H1 (cell line): Measurements from ENCODE around the gene RHBDD1. TPM values are rescaled to one million over a fixed set of nuclear protein-coding genes. Genes with fewer than 3 reads are reported as not detected.

Source experiments
- CTCF ChIA-PET: fragments of 300-600 bp; sonication (Branson Sonifier 250); formaldehyde crosslinking; loops from one replicate; lab custom pipeline; 2021; ENCODE audit not compliant: partially characterized antibody; lab: Charles Lee
- POLR2A ChIA-PET: fragments of 300-600 bp; sonication (Branson Sonifier 250); formaldehyde crosslinking; loops from one replicate; lab custom pipeline; 2021; ENCODE audit warnings: inconsistent platforms; ENCODE audit not compliant: partially characterized antibody; lab: Charles Lee
- DNase-seq, 2 experiments: peaks; one replicate each; pipeline versions ENCODE4 v3.0.0 to v3.0.0-alpha.2; 2010 to 2022; ENCODE audit warnings: low spot score in 2 of 2, low read depth in 1 of 2, mixed read lengths in 1 of 2
- FAIRE-seq: peaks from 2 replicates; lab custom pipeline; 2011; peaks lifted over from hg19 to GRCh38; lab: Jason Lieb, UNC
- H2AFZ ChIP-seq: 2 replicates; pipeline ENCODE4 v1.8.1; 2012; ENCODE audit warnings: low read length, inconsistent platforms
- H2AK5ac ChIP-seq: 2 replicates; pipeline ENCODE4 v1.6.1; 2013; ENCODE audit warnings: low read depth, low read length
- H2BK120ac ChIP-seq: replicated peaks from 2 replicates; pipeline ENCODE3; 2013; ENCODE audit warnings: low read depth, low read length, inconsistent platforms
- H2BK12ac ChIP-seq: 2 replicates; pipeline ENCODE4 v1.6.1; 2013; ENCODE audit warnings: low read depth, low read length
- H2BK15ac ChIP-seq: 2 replicates; pipeline ENCODE4 v1.6.1; 2013; ENCODE audit warnings: low read length
- H2BK20ac ChIP-seq: 2 replicates; pipeline ENCODE4 v1.6.1; 2013; ENCODE audit warnings: low read length
- H2BK5ac ChIP-seq: 2 replicates; pipeline ENCODE4 v1.6.1; 2013; ENCODE audit warnings: low read depth, low read length
- H3K14ac ChIP-seq: 2 replicates; pipeline ENCODE4 v1.6.1; 2013; ENCODE audit warnings: inconsistent platforms; ENCODE audit not compliant: insufficient read length
- H3K18ac ChIP-seq: 2 replicates; pipeline ENCODE4 v1.6.1; 2013; ENCODE audit warnings: low read length; ENCODE audit errors: extremely low read depth
- H3K23ac ChIP-seq: 2 replicates; pipeline ENCODE4 v1.6.1; 2013; ENCODE audit warnings: inconsistent platforms; ENCODE audit not compliant: insufficient read length
- H3K23me2 ChIP-seq: 2 replicates; pipeline ENCODE4 v1.6.1; 2013; ENCODE audit warnings: low read depth, low read length
- H3K27ac ChIP-seq: 2 replicates; pipeline ENCODE4 v1.6.1; 2011; ENCODE audit warnings: low read depth, low read length, inconsistent platforms
- H3K27me3 ChIP-seq, 4 experiments: replicated peaks in 1 of 4; 1 replicate in 1 of 4; 2 replicates in 3 of 4; pipeline versions ENCODE4 v1.6.1 to v1.8.1; 2011 to 2013; ENCODE audit warnings: low read length in 3 of 4, mild to moderate bottlenecking in 3 of 4, inconsistent platforms in 2 of 4, mixed read lengths in 2 of 4, moderate library complexity in 1 of 4; ENCODE audit not compliant: control insufficient read depth in 3 of 4, insufficient read depth in 3 of 4; ENCODE audit errors: extremely low read depth in 1 of 4
- H3K36me3 ChIP-seq, 4 experiments: 2 replicates each; pipeline versions ENCODE4 v1.6.1 to v1.8.1; 2011 to 2013; ENCODE audit warnings: mild to moderate bottlenecking in 4 of 4, low read length in 3 of 4, moderate library complexity in 2 of 4, control low read depth in 1 of 4, inconsistent platforms in 1 of 4; ENCODE audit not compliant: insufficient read depth in 4 of 4, control insufficient read depth in 2 of 4
- H3K4ac ChIP-seq: replicated peaks from 2 replicates; pipeline ENCODE3; 2013; ENCODE audit warnings: low read length, low read depth, mixed read lengths, inconsistent platforms; ENCODE audit not compliant: insufficient read length
- H3K4me1 ChIP-seq, 4 experiments: replicated peaks in 1 of 4; 1 replicate in 1 of 4; 2 replicates in 3 of 4; pipeline versions ENCODE4 v1.6.1 to v1.8.1; 2011 to 2013; ENCODE audit warnings: low read length in 3 of 4, inconsistent platforms in 2 of 4, mixed read lengths in 1 of 4; ENCODE audit not compliant: insufficient read depth in 4 of 4, control insufficient read depth in 3 of 4
- H3K4me2 ChIP-seq, 2 experiments: 2 replicates each; pipeline versions ENCODE4 v1.6.1 to v1.8.1; 2011 to 2013; ENCODE audit warnings: low read depth in 2 of 2, low read length in 2 of 2, control low read depth in 1 of 2, inconsistent platforms in 1 of 2, mild to moderate bottlenecking in 1 of 2; ENCODE audit not compliant: insufficient read depth in 1 of 2
- H3K4me3 ChIP-seq, 4 experiments: fragments of 200-600, 300-600 bp in 1 of 4; sonication (generic), shearing (Covaris generic), sonication (Bioruptor Twin) in 1 of 4; 2 replicates each; pipeline versions ENCODE4 v1.5.1 to v1.8.1; 2011 to 2016; ENCODE audit warnings: low read length in 4 of 4, low read depth in 3 of 4, control low read depth in 2 of 4, inconsistent platforms in 2 of 4, mild to moderate bottlenecking in 2 of 4, mixed read lengths in 1 of 4, moderate library complexity in 1 of 4; ENCODE audit not compliant: insufficient read depth in 2 of 4; ENCODE audit errors: extremely low read depth in 1 of 4
- H3K56ac ChIP-seq: replicated peaks from 2 replicates; pipeline ENCODE3; 2013; ENCODE audit warnings: low read depth, mild to moderate bottlenecking, mixed read lengths, low read length, inconsistent platforms; ENCODE audit not compliant: insufficient read length
- H3K79me1 ChIP-seq: 2 replicates; pipeline ENCODE4 v1.6.1; 2013; ENCODE audit warnings: low read depth, low read length, control low read depth
- H3K79me2 ChIP-seq, 2 experiments: 2 replicates each; pipeline versions ENCODE4 v1.6.1 to v1.8.1; 2012 to 2013; ENCODE audit warnings: low read length in 2 of 2, mild to moderate bottlenecking in 2 of 2, inconsistent platforms in 1 of 2; ENCODE audit not compliant: insufficient read depth in 2 of 2, control insufficient read depth in 1 of 2
- H3K9ac ChIP-seq, 4 experiments: replicated peaks in 1 of 4; 1 replicate in 1 of 4; 2 replicates in 3 of 4; pipeline versions ENCODE4 v1.6.1 to v1.8.1; 2011 to 2013; ENCODE audit warnings: low read depth in 3 of 4, low read length in 3 of 4, control low read depth in 2 of 4, mild to moderate bottlenecking in 2 of 4, moderate library complexity in 2 of 4, inconsistent platforms in 1 of 4; ENCODE audit errors: extremely low read depth in 1 of 4
- H3K9me3 ChIP-seq, 2 experiments: 2 replicates each; pipeline versions ENCODE4 v1.6.1 to v1.8.1; 2012 to 2013; ENCODE audit warnings: mild to moderate bottlenecking in 2 of 2, moderate library complexity in 2 of 2, control low read depth in 1 of 2, inconsistent platforms in 1 of 2, low read depth in 1 of 2, low read length in 1 of 2, mixed read lengths in 1 of 2; ENCODE audit not compliant: insufficient read depth in 2 of 2
- H4K20me1 ChIP-seq, 2 experiments: replicated peaks in 1 of 2; 2 replicates each; pipeline versions ENCODE3 to v1.8.1; 2011 to 2013; ENCODE audit warnings: inconsistent platforms in 2 of 2, low read length in 2 of 2, mild to moderate bottlenecking in 1 of 2; ENCODE audit not compliant: insufficient read depth in 2 of 2, control insufficient read depth in 1 of 2
- H4K5ac ChIP-seq: 2 replicates; pipeline ENCODE4 v1.6.1; 2013; ENCODE audit warnings: low read length, low read depth, mixed read lengths, inconsistent platforms; ENCODE audit not compliant: insufficient read length
- H4K8ac ChIP-seq: 2 replicates; pipeline ENCODE4 v1.8.0; 2013; ENCODE audit warnings: mild to moderate bottlenecking, moderate library complexity, low read length, inconsistent platforms; ENCODE audit not compliant: insufficient read depth; ENCODE audit errors: extremely low read depth
- H4K91ac ChIP-seq: replicated peaks from 2 replicates; pipeline ENCODE3; 2013; ENCODE audit warnings: low read length, mixed read lengths, inconsistent platforms; ENCODE audit not compliant: insufficient read length
- CBX5 ChIP-seq: fragments of 300-800, 300-1000 bp; sonication (generic); IDR thresholded peaks from 2 replicates; pipeline ENCODE4 v1.7.1; 2016; ENCODE audit warnings: antibody characterized with exemption, low read length, low read depth
- CEBPB ChIP-seq: IDR thresholded peaks from 2 replicates; pipeline ENCODE4 v1.6.1; 2012; ENCODE audit warnings: low read depth, low read length
- GTF2F1 ChIP-seq: IDR thresholded peaks from 2 replicates; pipeline ENCODE4 v1.6.1; 2012; ENCODE audit warnings: low read depth, low read length, improper control_type of control experiment, borderline replicate concordance
- HDAC2 ChIP-seq, 2 experiments: fragments of 300-600 bp in 1 of 2; sonication (generic) in 1 of 2; IDR thresholded peaks; 2 replicates each; pipeline ENCODE4 v1.6.1; 2011 to 2012; ENCODE audit warnings: low read depth in 2 of 2, low read length in 2 of 2, mild to moderate bottlenecking in 2 of 2, moderate library complexity in 2 of 2, borderline replicate concordance in 1 of 2, inconsistent platforms in 1 of 2
- JUND ChIP-seq: IDR thresholded peaks from 2 replicates; pipeline ENCODE4 v1.6.1; 2011; ENCODE audit warnings: mild to moderate bottlenecking, improper control_type of control experiment, low read length
- KDM5A ChIP-seq: fragments of 200-600 bp; IDR thresholded peaks from 2 replicates; pipeline ENCODE4 v1.7.1; 2012; ENCODE audit warnings: mild to moderate bottlenecking, low read length, inconsistent platforms, mixed read lengths
- RAD21 ChIP-seq, 2 experiments: IDR thresholded peaks in 1 of 2; conservative IDR thresholded peaks in 1 of 2; 2 replicates each; pipeline ENCODE4 v1.6.1; 2011; ENCODE audit warnings: low read depth in 2 of 2, low read length in 2 of 2, improper control_type of control experiment in 1 of 2, inconsistent platforms in 1 of 2, mild to moderate bottlenecking in 1 of 2, moderate library complexity in 1 of 2
- RBBP5 ChIP-seq: IDR thresholded peaks from 2 replicates; pipeline ENCODE4 v1.7.1; 2012; ENCODE audit warnings: low read depth, mild to moderate bottlenecking, inconsistent platforms, low read length, moderate library complexity, borderline replicate concordance
- RFX5 ChIP-seq: IDR thresholded peaks from 2 replicates; pipeline ENCODE4 v1.6.1; 2011; ENCODE audit warnings: low read depth, low read length, improper control_type of control experiment, borderline replicate concordance
- SRF ChIP-seq: IDR thresholded peaks from 2 replicates; pipeline ENCODE4 v1.6.1; 2011; ENCODE audit warnings: mild to moderate bottlenecking, low read depth, low read length, moderate library complexity
- TBP ChIP-seq: IDR thresholded peaks from 2 replicates; pipeline ENCODE4 v1.6.1; 2011; ENCODE audit warnings: low read depth, low read length, improper control_type of control experiment
- WGBS, 2 experiments: shearing (Covaris generic) in 1 of 2; methylation state at CpG; one replicate each; pipeline versions ENCODE4 v1.1.6 to v1.1.7; 2013 to 2015; ENCODE audit warnings: low lambda C conversion rate in 2 of 2, mixed read lengths in 2 of 2, inconsistent platforms in 1 of 2, low coverage in 1 of 2, missing lambda C conversion rate in 1 of 2; ENCODE audit not compliant: insufficient replicate concordance in 2 of 2, insufficient coverage in 1 of 2, insufficient read length in 1 of 2; ENCODE audit errors: extremely low coverage in 1 of 2, missing lambda C conversion rate in 1 of 2; 5-methylcytosine and 5-hydroxymethylcytosine counted together
- polyA plus RNA-seq, 7 experiments: library from polyadenylated mRNA; depleted of rRNA in 3 of 7; stranded (reverse) in 5 of 7; unstranded in 2 of 7; fragments of >200 nt in 5 of 7; fragments of 200-250 nt in 2 of 7; gene quantifications; 1 replicate in 5 of 7; 2 replicates in 1 of 7; 4 replicates in 1 of 7; pipeline versions ENCODE4 v1.2.1 to v1.2.3, GENCODE V29; 2011 to 2013; ENCODE audit warnings: missing spikeins in 2 of 7, mixed read lengths in 2 of 7
- total RNA-seq: library from RNA; stranded (reverse); fragmentation: NEBNext Ultra II Directional; extraction: Animal tissue kit (Norgen Biotek cat#: 25700); gene quantifications from 2 replicates; pipeline ENCODE4 v1.2.1, GENCODE V29; 2021

Gene RHBDD1
- total and polyA plus RNA-seq, 2 of the 8 experiments (the other 6 are each of a cell fraction or from before 2014, with no cell fraction given) = 10.5 to 23.1 TPM

GRCh38 chr2:226847090-226847489, 11.2 kb downstream of the RHBDD1 start:
- no peak for TF ChIP-seq RAD21 (IDR thresholded peaks at IDR 0.05 in 1 of 2, conservative IDR thresholded peaks at IDR 0.05 in 1 of 2; ENCODE audit: low read depth in 2 of 2, low read length in 2 of 2)
- TF ChIP-seq KDM5A = no peak
- TF ChIP-seq CEBPB = no peak
- no peak for TF ChIP-seq GTF2F1
- no peak for TF ChIP-seq JUND
- TF ChIP-seq CBX5 = no peak
- TF ChIP-seq SRF = no peak
- TF ChIP-seq TBP = no peak
- no peak for TF ChIP-seq RBBP5
- TF ChIP-seq HDAC2 (IDR thresholded peaks at IDR 0.05; ENCODE audit: borderline replicate concordance in 1 of 2, low read depth in 2 of 2, low read length in 2 of 2) = no peak
- no peak for TF ChIP-seq RFX5
- no peak overlapping the region for H2AFZ ChIP-seq
- H3K18ac ChIP-seq = no peak overlapping the region
- H3K79me1 ChIP-seq = no peaks in the 10 kb centered on the region
- peaks cover 0 to 2% (median 0%) of the 10 kb centered on the region in 4 experiments; a peak in 1 of 7 replicates for H3K4me1 ChIP-seq
- no peak overlapping the region for H4K91ac ChIP-seq
- H3K79me2 ChIP-seq = peaks cover 0 to 3% of the 10 kb centered on the region in 2 experiments; a peak in 2 of 4 replicates
- no peak overlapping the region for H3K56ac ChIP-seq
- H3K9ac ChIP-seq = no peak overlapping the region
- H3K23ac ChIP-seq = no peak overlapping the region
- no peak overlapping the region for H2BK15ac ChIP-seq
- no peak for FAIRE-seq
- H3K36me3 ChIP-seq = no peaks in the 10 kb centered on the region
- H3K9me3 ChIP-seq = no peaks in the 10 kb centered on the region
- POLR2A ChIA-PET = interaction anchor here (1.3 to 1.8 kb wide), 3 partner anchors 8 to 14 kb away, joined by 4 read pairs; no protein-coding TSS in a partner anchor
- CTCF ChIA-PET = no interaction called here
- H4K8ac ChIP-seq = no peak overlapping the region
- no peak overlapping the region for H3K4me2 ChIP-seq
- 90% methylated on average over 1 of the region's 1 CpG; no CpG with 5 or more reads in 1 of the 2 experiments for WGBS, 2 experiments
- no peaks in the 10 kb centered on the region for H4K20me1 ChIP-seq
- H3K27ac ChIP-seq = no peak overlapping the region
- H3K27me3 ChIP-seq = no peaks in the 10 kb centered on the region
- no peak overlapping the region for H3K4me3 ChIP-seq
- no peaks in the 10 kb centered on the region; the same call in 1 of the 2 replicates for H3K23me2 ChIP-seq
- DNase-seq = no peak
- no peak overlapping the region for H4K5ac ChIP-seq
- no peak overlapping the region for H3K14ac ChIP-seq
- H2BK5ac ChIP-seq = no peak overlapping the region
- no peak overlapping the region for H2BK20ac ChIP-seq
- no peak overlapping the region for H2BK120ac ChIP-seq
- H2AK5ac ChIP-seq = no peak overlapping the region
- no peak overlapping the region for H2BK12ac ChIP-seq
- no peak overlapping the region for H3K4ac ChIP-seq
